ENCODE data around the gene PDSS2.

GRCh38 chr6:107402533-107402932 is 56.8 kb downstream of the PDSS2 start:
- TF ChIP-seq CTCF (IDR thresholded peaks at IDR 0.05) (no peak), EP300 (IDR thresholded peaks at IDR 0.05; ENCODE audit: borderline replicate concordance in 1 of 2, low read depth in 1 of 2, low read length in 1 of 2) (no peak), CHD2 (IDR thresholded peaks at IDR 0.05; ENCODE audit: low read length, partially characterized antibody) (no peak), USF2 (IDR thresholded peaks at IDR 0.05; ENCODE audit: borderline replicate concordance, low read depth, low read length) (no peak), NRF1 (IDR thresholded peaks at IDR 0.05; ENCODE audit: low read depth, low read length) (no peak)
